ENCODE measurements around the gene NCOA5. TPM values are rescaled to one million over a fixed set of nuclear protein-coding genes. Genes with fewer than 3 reads are reported as not detected.

NCOA5 gene
- total and polyA plus RNA-seq, 4 donors = 3.2 to 10.4 (median 8.7) TPM

GRCh38 chr20:46131396-46131795, 41.6 kb upstream of the NCOA5 start:
- Histone ChIP-seq H3K36me3 (ENCODE audit: control insufficient read depth in 4 of 4, insufficient read depth in 3 of 4, low read depth in 1 of 4, low read length in 3 of 4) (no peaks in the 10 kb centered on the region), H3K9me3 (ENCODE audit: control insufficient read depth in 4 of 4, low read length in 3 of 4) (no peaks in the 10 kb centered on the region), H3K9ac (ENCODE audit: low read depth in 1 of 2, low read length in 2 of 2) (no peak overlapping the region), H3K4me1 (ENCODE audit: control insufficient read depth in 4 of 4, insufficient read depth in 4 of 4, low read length in 3 of 4) (no peaks in the 10 kb centered on the region), H3K27me3 (ENCODE audit: control insufficient read depth in 4 of 4, insufficient read depth in 4 of 4, low read length in 3 of 4) (no peaks in the 10 kb centered on the region), H3K27ac (ENCODE audit: low read depth in 1 of 2, low read length in 2 of 2) (no peak overlapping the region), H3K4me3 (ENCODE audit: low read depth in 1 of 3, low read length in 3 of 3) (no peak overlapping the region)
- DNase-seq (ENCODE audit: low spot score) = no peak
- WGBS = 46% methylated on average over 6 of the region's 6 CpGs
- TF ChIP-seq RXRA (IDR thresholded peaks at IDR 0.05) = no peak
- TF ChIP-seq ATF3 (IDR thresholded peaks at IDR 0.05) = no peak
- TF ChIP-seq CTCF (IDR thresholded peaks at IDR 0.05; ENCODE audit: low read depth, low read length, missing input control) = no peak
- TF ChIP-seq JUND (IDR thresholded peaks at IDR 0.05) = no peak
- TF ChIP-seq EGR1 (IDR thresholded peaks at IDR 0.05; ENCODE audit: low read depth in 2 of 2) = no peak
- TF ChIP-seq HNF4G (IDR thresholded peaks at IDR 0.05) = no peak

GRCh38 chr20:46130534-46130933, 40.8 kb upstream of the NCOA5 start:
- no peak for TF ChIP-seq RXRA (IDR thresholded peaks at IDR 0.05)
- TF ChIP-seq FOXA1 (IDR thresholded peaks at IDR 0.05) = no peak
- TF ChIP-seq HNF4G (IDR thresholded peaks at IDR 0.05) = no peak
- TF ChIP-seq EGR1 (IDR thresholded peaks at IDR 0.05; ENCODE audit: low read depth in 2 of 2) = no peak
- no peak for TF ChIP-seq ATF3 (IDR thresholded peaks at IDR 0.05)
- no peak for TF ChIP-seq GABPA (IDR thresholded peaks at IDR 0.05 in 1 of 2, conservative IDR thresholded peaks at IDR 0.05 in 1 of 2)
- no peak for TF ChIP-seq YY1 (IDR thresholded peaks at IDR 0.05)
- no peak for TF ChIP-seq TAF1 (conservative IDR thresholded peaks at IDR 0.05)
- no peak for TF ChIP-seq ZBTB33 (IDR thresholded peaks at IDR 0.05)
- no peak for TF ChIP-seq SP1 (IDR thresholded peaks at IDR 0.05)
- no peak for TF ChIP-seq JUND (IDR thresholded peaks at IDR 0.05)
- no peak for TF ChIP-seq NR2F2 (IDR thresholded peaks at IDR 0.05)
- TF ChIP-seq RAD21 (IDR thresholded peaks at IDR 0.05) = no peak
- Histone ChIP-seq H3K36me3 (ENCODE audit: control insufficient read depth in 4 of 4, insufficient read depth in 3 of 4, low read depth in 1 of 4, low read length in 3 of 4) (peaks cover 0 to 5% (median 0%) of the 10 kb centered on the region in 4 donors), H3K9ac (ENCODE audit: low read depth in 1 of 2, low read length in 2 of 2) (no peak overlapping the region), H3K4me3 (ENCODE audit: low read depth in 1 of 3, low read length in 3 of 3) (no peak overlapping the region), H3K4me1 (ENCODE audit: control insufficient read depth in 4 of 4, insufficient read depth in 4 of 4, low read length in 3 of 4) (no peaks in the 10 kb centered on the region), H3K9me3 (ENCODE audit: control insufficient read depth in 4 of 4, low read length in 3 of 4) (no peaks in the 10 kb centered on the region), H3K27ac (ENCODE audit: low read depth in 1 of 2, low read length in 2 of 2) (no peak overlapping the region), H3K27me3 (ENCODE audit: control insufficient read depth in 4 of 4, insufficient read depth in 4 of 4, low read length in 3 of 4) (no peaks in the 10 kb centered on the region)
- no peak for DNase-seq (ENCODE audit: low spot score)
- WGBS = 51% methylated on average over 4 of the region's 4 CpGs

GRCh38 chr20:46129955-46130481, 40.3 kb upstream of the NCOA5 start:
- 38% methylated on average over 5 of the region's 5 CpGs for WGBS
- Histone ChIP-seq H3K27me3 (ENCODE audit: control insufficient read depth in 4 of 4, insufficient read depth in 4 of 4, low read length in 3 of 4) (no peaks in the 10 kb centered on the region), H3K9ac (ENCODE audit: low read depth in 1 of 2, low read length in 2 of 2) (no peak overlapping the region), H3K9me3 (ENCODE audit: control insufficient read depth in 4 of 4, low read length in 3 of 4) (no peaks in the 10 kb centered on the region), H3K27ac (ENCODE audit: low read depth in 1 of 2, low read length in 2 of 2) (no peak overlapping the region), H3K36me3 (ENCODE audit: control insufficient read depth in 4 of 4, insufficient read depth in 3 of 4, low read depth in 1 of 4, low read length in 3 of 4) (peaks cover 0 to 5% (median 0%) of the 10 kb centered on the region in 4 donors), H3K4me3 (ENCODE audit: low read depth in 1 of 3, low read length in 3 of 3) (no peak overlapping the region), H3K4me1 (ENCODE audit: control insufficient read depth in 4 of 4, insufficient read depth in 4 of 4, low read length in 3 of 4) (no peaks in the 10 kb centered on the region)
- no peak for DNase-seq (ENCODE audit: low spot score)
- no peak for TF ChIP-seq JUND (IDR thresholded peaks at IDR 0.05)
- no peak for TF ChIP-seq RAD21 (IDR thresholded peaks at IDR 0.05)
- TF ChIP-seq FOXA1 (IDR thresholded peaks at IDR 0.05) = no peak
- no peak for TF ChIP-seq MAX (IDR thresholded peaks at IDR 0.05)
- TF ChIP-seq YY1 (IDR thresholded peaks at IDR 0.05) = no peak
- TF ChIP-seq ATF3 (IDR thresholded peaks at IDR 0.05) = no peak
- TF ChIP-seq FOXA2 (IDR thresholded peaks at IDR 0.05) = no peak
- TF ChIP-seq HNF4G (IDR thresholded peaks at IDR 0.05) = no peak
- TF ChIP-seq NR2F2 (IDR thresholded peaks at IDR 0.05) = no peak
- no peak for TF ChIP-seq HNF4A (conservative IDR thresholded peaks at IDR 0.05)
- no peak for TF ChIP-seq GABPA (IDR thresholded peaks at IDR 0.05 in 1 of 2, conservative IDR thresholded peaks at IDR 0.05 in 1 of 2)
- no peak for TF ChIP-seq CTCF (IDR thresholded peaks at IDR 0.05; ENCODE audit: low read depth, low read length, missing input control)
- no peak for TF ChIP-seq RXRA (IDR thresholded peaks at IDR 0.05)
- no peak for TF ChIP-seq EGR1 (IDR thresholded peaks at IDR 0.05; ENCODE audit: low read depth in 2 of 2)
